ENCODE results near the gene ITIH2. TPM values are rescaled to one million over a fixed set of nuclear protein-coding genes. Genes with fewer than 3 reads are reported as not detected.
"Not testable (repeated sequence)": the region's sequence is repeated elsewhere in the genome, so short reads cannot be mapped to it uniquely, and the experiment has no call there.

Gene ITIH2
- total RNA-seq, 4 donors from 2014 or later, result not detected

GRCh38 chr10:7687228-7687907 is 15.7 kb upstream of the ITIH2 start:
- ATAC-seq, result peak; percentile 83
- no peaks in the 10 kb centered on the region for H3K36me3 ChIP-seq
- H3K9me3 ChIP-seq, result peaks cover 0 to 8% (median 0%) of the 10 kb centered on the region in 3 donors
- H3K4me3 ChIP-seq, result no peak overlapping the region
- TF ChIP-seq POLR2A (IDR thresholded peaks at IDR 0.05) (no peak), CTCF (IDR thresholded peaks at IDR 0.05) (peak; percentile 94 to 97 (median 95)), POLR2AphosphoS5 (IDR thresholded peaks at IDR 0.05) (peak; percentile 68)
- 22% methylated on average over 11 to 19 of the region's 20 CpGs for WGBS, 2 donors (ENCODE audit: low coverage in 1 of 2)
- peaks cover 0 to 6% (median 0%) of the 10 kb centered on the region in 3 donors for H3K4me1 ChIP-seq
- no peaks in the 10 kb centered on the region for H3K27me3 ChIP-seq
- no peak overlapping the region for H3K27ac ChIP-seq

GRCh38 chr10:7689591-7689990 is 13.5 kb upstream of the ITIH2 start:
- H3K4me3 ChIP-seq, result no peak overlapping the region
- no peak overlapping the region for H3K27ac ChIP-seq
- no peak for TF ChIP-seq POLR2A (IDR thresholded peaks at IDR 0.05)
- TF ChIP-seq POLR2AphosphoS5 (IDR thresholded peaks at IDR 0.05), result no peak
- no peak for TF ChIP-seq EP300 (IDR thresholded peaks at IDR 0.05)
- TF ChIP-seq CTCF (IDR thresholded peaks at IDR 0.05), result no peak
- no peaks in the 10 kb centered on the region for H3K27me3 ChIP-seq
- H3K9me3 ChIP-seq, result peaks cover 0 to 16% (median 0%) of the 10 kb centered on the region in 3 donors
- no peaks in the 10 kb centered on the region for H3K36me3 ChIP-seq
- H3K4me1 ChIP-seq, result peaks cover 0 to 6% (median 0%) of the 10 kb centered on the region in 3 donors
- ATAC-seq, result no peak

GRCh38 chr10:7690885-7691597 is 12.1 kb upstream of the ITIH2 start:
- WGBS, 2 donors (ENCODE audit: low coverage in 1 of 2), result 74 to 79% methylated on average over 2 of the region's 3 CpGs
- not testable (repeated sequence) for H3K4me1 ChIP-seq, H3K27me3 ChIP-seq, H3K36me3 ChIP-seq, ATAC-seq, H3K4me3 ChIP-seq, H3K27ac ChIP-seq
- peaks cover 0 to 16% (median 0%) of the 10 kb centered on the region in 3 donors for H3K9me3 ChIP-seq

- H3K27ac ChIP-seq, H3K4me3 ChIP-seq, H3K36me3 ChIP-seq, H3K27me3 ChIP-seq, ATAC-seq: not testable (repeated sequence)
- H3K4me1 ChIP-seq, result peaks cover 0 to 10% (median 0%) of the 10 kb centered on the region in 3 donors
- H3K9me3 ChIP-seq, result peaks cover 0 to 16% (median 0%) of the 10 kb centered on the region in 3 donors
Observed at GRCh38 chr10:7692368-7692767, 10.7 kb upstream of the ITIH2 start.

GRCh38 chr10:7693194-7693593 is 9.9 kb upstream of the ITIH2 start:
- not testable (repeated sequence) for H3K36me3 ChIP-seq, H3K27ac ChIP-seq, ATAC-seq, H3K4me3 ChIP-seq, H3K27me3 ChIP-seq
- H3K4me1 ChIP-seq, result peaks cover 0 to 13% (median 0%) of the 10 kb centered on the region in 3 donors
- H3K9me3 ChIP-seq, result peaks cover 0 to 16% (median 0%) of the 10 kb centered on the region in 3 donors

- peak overlapping the region in 1 of 4 donors; percentile 37 for H3K27ac ChIP-seq
- WGBS, 2 donors (ENCODE audit: low coverage in 1 of 2), result 53% methylated on average over 2 of the region's 3 CpGs; no CpG with 5 or more reads in 1 of the 2 donors
Observed at GRCh38 chr10:7696545-7696944, 6.6 kb upstream of the ITIH2 start.

GRCh38 chr10:7697426-7697825 is 5.7 kb upstream of the ITIH2 start:
- Histone ChIP-seq H3K9me3 (peaks cover 0 to 8% (median 0%) of the 10 kb centered on the region in 3 donors), H3K4me3 (no peak overlapping the region), H3K4me1 (peaks cover 0 to 13% (median 0%) of the 10 kb centered on the region in 3 donors), H3K27ac (no peak overlapping the region), H3K36me3 (no peaks in the 10 kb centered on the region), H3K27me3 (peaks cover 18% of the 10 kb centered on the region)
- no peak for ATAC-seq
- 61 to 100% methylated on average over 2 to 5 of the region's 8 CpGs for WGBS, 2 donors (ENCODE audit: low coverage in 1 of 2)
- no peak for TF ChIP-seq POLR2A (IDR thresholded peaks at IDR 0.05)
- no peak for TF ChIP-seq EP300 (IDR thresholded peaks at IDR 0.05)
- TF ChIP-seq CTCF (IDR thresholded peaks at IDR 0.05), result no peak
- TF ChIP-seq POLR2AphosphoS5 (IDR thresholded peaks at IDR 0.05), result no peak

More at GRCh38 chr10:7696545-7696944, 6.6 kb upstream of the ITIH2 start:
- peaks cover 0 to 13% (median 0%) of the 10 kb centered on the region in 3 donors for H3K4me1 ChIP-seq
- H3K4me3 ChIP-seq, result no peak overlapping the region
- peaks cover 9% of the 10 kb centered on the region for H3K27me3 ChIP-seq
- no peaks in the 10 kb centered on the region for H3K36me3 ChIP-seq
- peak; percentile 57 for TF ChIP-seq POLR2AphosphoS5 (IDR thresholded peaks at IDR 0.05)
- no peak for TF ChIP-seq EP300 (IDR thresholded peaks at IDR 0.05)
- H3K9me3 ChIP-seq, result peaks cover 0 to 16% (median 0%) of the 10 kb centered on the region in 3 donors
- ATAC-seq, result peak; percentile 83

All from gastroesophageal sphincter (tissue), 4 donors.